ENCODE data around the gene MYL9.

- TF ChIP-seq PAX5 (IDR thresholded peaks at IDR 0.05; ENCODE audit: borderline replicate concordance, low read depth, low read length) (no peak), TAF1 (IDR thresholded peaks at IDR 0.05; ENCODE audit: borderline replicate concordance, low read depth, low read length) (no peak), E2F4 (IDR thresholded peaks at IDR 0.05; ENCODE audit: low read depth, low read length) (no peak), ZNF592 (IDR thresholded peaks at IDR 0.05) (no peak), JUNB (IDR thresholded peaks at IDR 0.05) (no peak), MAX (IDR thresholded peaks at IDR 0.05; ENCODE audit: low read depth, low read length) (no peak), SRF (IDR thresholded peaks at IDR 0.05; ENCODE audit: low read depth in 2 of 2, low read length in 2 of 2) (no peak), CTCF (IDR thresholded peaks at IDR 0.05 in 2 of 3, conservative IDR thresholded peaks at IDR 0.05 in 1 of 3; ENCODE audit: control insufficient read depth in 2 of 3, extremely low read depth in 1 of 3, insufficient read depth in 1 of 3, low read depth in 3 of 3, low read length in 3 of 3) (no peak), SIN3A (IDR thresholded peaks at IDR 0.05; ENCODE audit: low read depth, low read length) (no peak)
Measured at GRCh38 chr20:36526521-36527011, 14.8 kb upstream of the MYL9 start.

All from GM12878 (cell line).